HepG2 (cell line): ENCODE results near the gene VSIG10L2. TPM values are rescaled to one million over a fixed set of nuclear protein-coding genes. Genes with fewer than 3 reads are reported as not detected.

Source experiments
- ATAC-seq: fragments of 200-7000 bp; cut with Tn5 transposase; 3 replicates; pipeline ENCODE4 v1.9.1; 2020; ENCODE audit warnings: mild to moderate bottlenecking, moderate library complexity
- BruUV-seq: library from RNA; stranded (reverse); fragments of 400-500 nt; replicated peaks from 2 replicates; lab custom pipeline; 2021; lab: Mats Ljungman, UMichigan
- CTCF ChIA-PET: fragments of 300-600 bp; formaldehyde crosslinking; extraction: SDS; loops from one replicate; lab custom pipeline; 2021; ENCODE audit warnings: low total read pairs, inconsistent platforms, low intra/inter-chr PET ratio; lab: Yijun Ruan, JAX
- POLR2A ChIA-PET: fragments of 350-600 bp; sonication (Branson Sonifier 250); formaldehyde crosslinking; loops from one replicate; lab custom pipeline; 2020; ENCODE audit warnings: antibody characterized with exemption, inconsistent platforms; lab: Yijun Ruan, JAX
- DNase-seq: peaks from one replicate; pipeline ENCODE4 v3.0.0-alpha.2; 2015; ENCODE audit warnings: low spot score
- FAIRE-seq: peaks from 3 replicates; lab custom pipeline; 2011; peaks lifted over from hg19 to GRCh38; lab: Jason Lieb, UNC
- H2AFZ ChIP-seq: one replicate; pipeline ENCODE4 v1.6.1; 2011; ENCODE audit warnings: low read length, inconsistent platforms
- H3K27ac ChIP-seq: fragments of 300-600 bp; 3 replicates; pipeline ENCODE4 v1.8.0; 2011; ENCODE audit warnings: mixed run types, mild to moderate bottlenecking, mixed read lengths, low read length, inconsistent platforms; ENCODE audit not compliant: insufficient read depth; ENCODE audit errors: extremely low read length
- H3K27me3 ChIP-seq, 2 experiments: fragments of 200-600 bp in 1 of 2; 2 replicates in 1 of 2; 3 replicates in 1 of 2; pipeline versions ENCODE4 v1.6.0 to v1.8.0; 2011; ENCODE audit warnings: low read length in 2 of 2, mild to moderate bottlenecking in 2 of 2, moderate library complexity in 2 of 2, inconsistent platforms in 1 of 2; ENCODE audit not compliant: insufficient read depth in 2 of 2, control insufficient read depth in 1 of 2
- H3K36me3 ChIP-seq, 2 experiments: fragments of 200-600 bp in 1 of 2; replicated peaks in 1 of 2; 2 replicates in 1 of 2; 3 replicates in 1 of 2; pipeline versions ENCODE4 v1.5.1 to v1.8.0; 2011; ENCODE audit warnings: low read length in 2 of 2, inconsistent platforms in 1 of 2; ENCODE audit not compliant: insufficient read depth in 2 of 2, control insufficient read depth in 1 of 2
- H3K4me1 ChIP-seq: 2 replicates; pipeline ENCODE4 v1.5.1; 2012; ENCODE audit warnings: low read length, inconsistent platforms; ENCODE audit not compliant: insufficient read depth
- H3K4me2 ChIP-seq: 2 replicates; pipeline ENCODE4 v1.6.0; 2011; ENCODE audit warnings: low read depth, low read length, inconsistent platforms
- H3K4me3 ChIP-seq, 3 experiments: fragments of 200-600 bp in 1 of 3; sonication (generic), shearing (Covaris generic) in 1 of 3; replicated peaks in 1 of 3; 2 replicates each; pipeline ENCODE4 v1.5.1; 2011 to 2016; ENCODE audit warnings: low read length in 3 of 3, inconsistent platforms in 2 of 3, low read depth in 2 of 3, mild to moderate bottlenecking in 2 of 3, control low read depth in 1 of 3, mixed read lengths in 1 of 3; ENCODE audit not compliant: insufficient read depth in 1 of 3
- H3K79me2 ChIP-seq: one replicate; pipeline ENCODE4 v1.6.1; 2011; ENCODE audit warnings: low read length, inconsistent platforms; ENCODE audit not compliant: insufficient read depth
- H3K9ac ChIP-seq: 2 replicates; pipeline ENCODE4 v1.6.0; 2011; ENCODE audit warnings: mild to moderate bottlenecking, low read depth, low read length, inconsistent platforms; ENCODE audit not compliant: insufficient read depth
- H3K9me3 ChIP-seq: 2 replicates; pipeline ENCODE4 v1.5.1; 2012; ENCODE audit warnings: mild to moderate bottlenecking, low read length
- H4K20me1 ChIP-seq: 2 replicates; pipeline ENCODE4 v1.6.0; 2011; ENCODE audit warnings: inconsistent platforms, mild to moderate bottlenecking, low read length, moderate library complexity; ENCODE audit not compliant: insufficient read depth
- ATF1 ChIP-seq: IDR thresholded peaks from 2 replicates; pipeline ENCODE4 v1.6.1; 2016; ENCODE audit warnings: mild to moderate bottlenecking, control low read depth
- DBP ChIP-seq: sonication (generic); formaldehyde crosslinking; IDR thresholded peaks from 2 replicates; pipeline ENCODE4 v1.4.0; 2020; ENCODE audit warnings: missing genetic modification reagents; ENCODE audit errors: not compliant biosample characterization
- GPN1 ChIP-seq: sonication (generic); formaldehyde crosslinking; IDR thresholded peaks from 2 replicates; pipeline ENCODE4 v1.5.1; 2020; ENCODE audit warnings: missing genetic modification reagents, borderline replicate concordance
- MATR3 ChIP-seq: sonication (generic); formaldehyde crosslinking; IDR thresholded peaks from 2 replicates; pipeline ENCODE4 v1.4.0; 2020; ENCODE audit warnings: missing genetic modification reagents
- PAWR ChIP-seq: sonication (generic); formaldehyde crosslinking; IDR thresholded peaks from 2 replicates; pipeline ENCODE4 v1.4.0; 2020; ENCODE audit warnings: missing genetic modification reagents, mild to moderate bottlenecking, borderline replicate concordance
- TAF15 ChIP-seq: fragments of 200-400 bp; formaldehyde crosslinking; IDR thresholded peaks from one replicate; pipeline ENCODE4 v1.6.1; 2018; ENCODE audit warnings: mild to moderate bottlenecking, low read depth, low read length; ENCODE audit not compliant: poor library complexity, severe bottlenecking
- ZNF225 ChIP-seq: sonication (generic); formaldehyde crosslinking; IDR thresholded peaks from 2 replicates; pipeline ENCODE4 v1.4.0; 2020; ENCODE audit warnings: mild to moderate bottlenecking, missing genetic modification reagents
- ZNF354B ChIP-seq: sonication (generic); formaldehyde crosslinking; IDR thresholded peaks from 2 replicates; pipeline ENCODE4 v1.8.0; 2022; ENCODE audit warnings: mild to moderate bottlenecking, missing genetic modification reagents
- WGBS: methylation state at CpG from one replicate; pipeline ENCODE4 v1.1.6; 2017; ENCODE audit warnings: low lambda C conversion rate; 5-methylcytosine and 5-hydroxymethylcytosine counted together
- in situ Hi-C: cut with HindIII; loops from 2 replicates; pipeline ENCODE4 v1.10.0; 2017; ENCODE audit warnings: low pct_unique_long_range_greater_than_20kb; ENCODE audit not compliant: extremely low pct_ligation_motif_present
- intact Hi-C: fragments of 100-400 bp; cut with micrococcal nuclease; formaldehyde crosslinking; loops from one replicate; pipeline ENCODE4 v1.10.0; 2022; ENCODE audit not compliant: unreplicated experiment
- polyA plus RNA-seq, 8 experiments: library from polyadenylated mRNA; depleted of rRNA in 3 of 8; stranded (reverse) in 7 of 8; unstranded in 1 of 8; fragments of >200 nt; fragmentation: Illumina TruSeq in 4 of 8; extraction: Trizol in 4 of 8; gene quantifications; 2 replicates each; pipeline versions ENCODE4 v1.2.1 to v1.2.3, GENCODE V29; 2011 to 2016; ENCODE audit warnings: low read depth in 4 of 8, missing spikeins in 1 of 8, mixed read lengths in 1 of 8; ENCODE audit not compliant: insufficient read depth in 1 of 8
- total RNA-seq, 5 experiments: library from RNA; depleted of rRNA; stranded (reverse); fragments of >200 nt; fragmentation: Illumina TruSeq; extraction: Trizol; gene quantifications; 2 replicates each; pipeline ENCODE4 v1.2.3, GENCODE V29; 2016; ENCODE audit warnings: low read depth in 1 of 5
- TF ChIP-seq, protein P1 (sequence below): sonication (generic); formaldehyde crosslinking; IDR thresholded peaks from 2 replicates; pipeline ENCODE4 v1.4.0; 2020; ENCODE audit warnings: missing genetic modification reagents
- TF ChIP-seq, protein P2 (sequence below): sonication (generic); formaldehyde crosslinking; IDR thresholded peaks from 2 replicates; pipeline ENCODE4 v1.5.0; 2020; ENCODE audit warnings: mild to moderate bottlenecking, missing genetic modification reagents, borderline replicate concordance

Gene VSIG10L2
- total and polyA plus RNA-seq, 2 of the 13 experiments (the other 11 are each of a cell fraction or from before 2014, with no cell fraction given) = 0.21 TPM; not detected in 1

DNA sequence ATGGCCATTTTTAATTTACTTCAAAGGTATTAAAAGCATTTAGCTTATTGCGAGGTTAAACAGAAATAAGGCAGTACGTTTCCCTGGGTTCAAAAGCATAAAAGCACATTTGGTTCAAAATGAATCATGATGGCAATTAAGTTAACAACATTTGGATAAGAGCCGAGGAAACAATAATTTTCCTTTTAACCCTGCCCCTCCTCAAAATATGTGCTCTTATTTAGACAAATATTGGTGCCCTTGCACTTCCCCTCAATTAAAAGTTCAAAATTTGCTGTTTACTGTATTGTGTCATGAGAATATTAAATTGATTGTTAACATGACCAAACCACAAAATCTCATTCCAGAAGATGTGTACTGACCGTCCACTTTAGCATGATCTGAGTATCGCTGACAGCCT lies 48.7 kb downstream of the VSIG10L2 start:
- Histone ChIP-seq H3K27me3 (no peaks in the 10 kb centered on the region), H2AFZ (no peak overlapping the region), H3K27ac (no peak overlapping the region), H3K36me3 (peaks cover 0 to 18% of the 10 kb centered on the region in 2 experiments; a peak in 3 of 5 replicates), H3K4me2 (no peak overlapping the region), H3K79me2 (no peaks in the 10 kb centered on the region)
- POLR2A ChIA-PET = no interaction called here
- no peak for ATAC-seq
- no peak for TF ChIP-seq PAWR (CRISPR knock-in tag)
- TF ChIP-seq ATF1 (CRISPR knock-in tag) = no peak
- TF ChIP-seq ZNF354B (CRISPR knock-in tag) = no peak
- TF ChIP-seq TAF15 = no peak
- TF ChIP-seq DBP (CRISPR knock-in tag) = no peak
- TF ChIP-seq, protein P1, sequence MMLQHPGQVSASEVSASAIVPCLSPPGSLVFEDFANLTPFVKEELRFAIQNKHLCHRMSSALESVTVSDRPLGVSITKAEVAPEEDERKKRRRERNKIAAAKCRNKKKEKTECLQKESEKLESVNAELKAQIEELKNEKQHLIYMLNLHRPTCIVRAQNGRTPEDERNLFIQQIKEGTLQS (CRISPR knock-in tag) = no peak
- TF ChIP-seq MATR3 (CRISPR knock-in tag) = no peak
- no peak for TF ChIP-seq GPN1 (CRISPR knock-in tag)
- TF ChIP-seq, protein P2, sequence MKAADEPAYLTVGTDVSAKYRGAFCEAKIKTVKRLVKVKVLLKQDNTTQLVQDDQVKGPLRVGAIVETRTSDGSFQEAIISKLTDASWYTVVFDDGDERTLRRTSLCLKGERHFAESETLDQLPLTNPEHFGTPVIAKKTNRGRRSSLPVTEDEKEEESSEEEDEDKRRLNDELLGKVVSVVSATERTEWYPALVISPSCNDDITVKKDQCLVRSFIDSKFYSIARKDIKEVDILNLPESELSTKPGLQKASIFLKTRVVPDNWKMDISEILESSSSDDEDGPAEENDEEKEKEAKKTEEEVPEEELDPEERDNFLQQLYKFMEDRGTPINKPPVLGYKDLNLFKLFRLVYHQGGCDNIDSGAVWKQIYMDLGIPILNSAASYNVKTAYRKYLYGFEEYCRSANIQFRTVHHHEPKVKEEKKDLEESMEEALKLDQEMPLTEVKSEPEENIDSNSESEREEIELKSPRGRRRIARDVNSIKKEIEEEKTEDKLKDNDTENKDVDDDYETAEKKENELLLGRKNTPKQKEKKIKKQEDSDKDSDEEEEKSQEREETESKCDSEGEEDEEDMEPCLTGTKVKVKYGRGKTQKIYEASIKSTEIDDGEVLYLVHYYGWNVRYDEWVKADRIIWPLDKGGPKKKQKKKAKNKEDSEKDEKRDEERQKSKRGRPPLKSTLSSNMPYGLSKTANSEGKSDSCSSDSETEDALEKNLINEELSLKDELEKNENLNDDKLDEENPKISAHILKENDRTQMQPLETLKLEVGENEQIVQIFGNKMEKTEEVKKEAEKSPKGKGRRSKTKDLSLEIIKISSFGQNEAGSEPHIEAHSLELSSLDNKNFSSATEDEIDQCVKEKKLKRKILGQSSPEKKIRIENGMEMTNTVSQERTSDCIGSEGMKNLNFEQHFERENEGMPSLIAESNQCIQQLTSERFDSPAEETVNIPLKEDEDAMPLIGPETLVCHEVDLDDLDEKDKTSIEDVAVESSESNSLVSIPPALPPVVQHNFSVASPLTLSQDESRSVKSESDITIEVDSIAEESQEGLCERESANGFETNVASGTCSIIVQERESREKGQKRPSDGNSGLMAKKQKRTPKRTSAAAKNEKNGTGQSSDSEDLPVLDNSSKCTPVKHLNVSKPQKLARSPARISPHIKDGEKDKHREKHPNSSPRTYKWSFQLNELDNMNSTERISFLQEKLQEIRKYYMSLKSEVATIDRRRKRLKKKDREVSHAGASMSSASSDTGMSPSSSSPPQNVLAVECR (CRISPR knock-in tag) = no peak
- TF ChIP-seq ZNF225 (CRISPR knock-in tag) = no peak
- TF ChIP-seq, all 625 proteins: peak for 0
- Histone ChIP-seq H3K4me1 (no peaks in the 10 kb centered on the region), H3K9ac (no peak overlapping the region), H3K4me3 (no peak overlapping the region), H3K9me3 (no peaks in the 10 kb centered on the region), H4K20me1 (no peaks in the 10 kb centered on the region)
- FAIRE-seq (no peak), DNase-seq (no peak)
- in situ Hi-C loops (no loop called here), intact Hi-C loops (no loop called here)
- CTCF ChIA-PET = no interaction called here
- no TSS peak for BruUV-seq
- 97% methylated on average over 5 of the region's 5 CpGs for WGBS
